ENCODE data around the gene DCC. TPM values are rescaled to one million over a fixed set of nuclear protein-coding genes. Genes with fewer than 3 reads are reported as not detected.

DCC gene
- total RNA-seq, 2 experiments from 2014 or later: not detected

DNA sequence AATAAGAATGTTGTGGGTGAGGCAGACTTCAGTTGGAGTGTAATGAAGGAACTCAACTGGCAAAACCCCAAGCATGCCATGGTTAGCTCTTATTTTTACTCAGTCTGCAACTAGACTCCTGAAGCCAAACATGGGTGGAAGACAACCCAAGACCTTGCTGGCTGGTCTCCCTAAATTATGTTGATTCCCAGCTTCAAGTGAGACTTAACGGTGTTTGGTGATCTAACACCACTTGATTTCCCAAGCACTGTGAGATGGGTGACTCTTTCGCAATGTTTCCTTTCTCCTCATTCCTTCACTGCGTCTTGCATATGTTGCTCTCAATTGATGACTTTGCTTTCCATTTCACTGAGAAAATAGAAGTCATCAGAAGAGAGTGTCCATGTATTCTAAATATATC is 693.1 kb downstream of the DCC start:
- no peaks in the 10 kb centered on the region for H3K9me3 Mint-ChIP-seq
- TF ChIP-seq, protein P1, sequence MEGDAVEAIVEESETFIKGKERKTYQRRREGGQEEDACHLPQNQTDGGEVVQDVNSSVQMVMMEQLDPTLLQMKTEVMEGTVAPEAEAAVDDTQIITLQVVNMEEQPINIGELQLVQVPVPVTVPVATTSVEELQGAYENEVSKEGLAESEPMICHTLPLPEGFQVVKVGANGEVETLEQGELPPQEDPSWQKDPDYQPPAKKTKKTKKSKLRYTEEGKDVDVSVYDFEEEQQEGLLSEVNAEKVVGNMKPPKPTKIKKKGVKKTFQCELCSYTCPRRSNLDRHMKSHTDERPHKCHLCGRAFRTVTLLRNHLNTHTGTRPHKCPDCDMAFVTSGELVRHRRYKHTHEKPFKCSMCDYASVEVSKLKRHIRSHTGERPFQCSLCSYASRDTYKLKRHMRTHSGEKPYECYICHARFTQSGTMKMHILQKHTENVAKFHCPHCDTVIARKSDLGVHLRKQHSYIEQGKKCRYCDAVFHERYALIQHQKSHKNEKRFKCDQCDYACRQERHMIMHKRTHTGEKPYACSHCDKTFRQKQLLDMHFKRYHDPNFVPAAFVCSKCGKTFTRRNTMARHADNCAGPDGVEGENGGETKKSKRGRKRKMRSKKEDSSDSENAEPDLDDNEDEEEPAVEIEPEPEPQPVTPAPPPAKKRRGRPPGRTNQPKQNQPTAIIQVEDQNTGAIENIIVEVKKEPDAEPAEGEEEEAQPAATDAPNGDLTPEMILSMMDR (IDR thresholded peaks at IDR 0.05): no peak
- DNase-seq (no peak), ATAC-seq (ENCODE audit: poor library complexity) (no peak)
- H3K27ac Mint-ChIP-seq: no peak overlapping the region
- H3K4me3 ChIP-seq (ENCODE audit: low read length): no peak overlapping the region
- no peaks in the 10 kb centered on the region for H3K36me3 ChIP-seq (ENCODE audit: insufficient read depth, low read length)
- no peaks in the 10 kb centered on the region for H3K4me1 Mint-ChIP-seq (ENCODE audit: low read depth)
- no peaks in the 10 kb centered on the region for H3K36me3 Mint-ChIP-seq (ENCODE audit: low read depth)
- no peaks in the 10 kb centered on the region for H3K9me3 ChIP-seq (ENCODE audit: control insufficient read depth in 1 of 2, insufficient read depth in 1 of 2, low read length in 2 of 2)
- no peak overlapping the region for H3K27ac ChIP-seq (ENCODE audit: low read depth in 1 of 2, low read length in 2 of 2)
- H3K4me1 ChIP-seq (ENCODE audit: insufficient read depth, low read length): no peaks in the 10 kb centered on the region
- H3K4me3 Mint-ChIP-seq: no peak overlapping the region
- H3K27me3 Mint-ChIP-seq: no peaks in the 10 kb centered on the region
- no peaks in the 10 kb centered on the region for H3K27me3 ChIP-seq (ENCODE audit: control insufficient read depth in 1 of 2, insufficient read depth in 2 of 2, low read length in 2 of 2)
- ChIA-PET CTCF (no interaction called here), POLR2A (no interaction called here)
- intact Hi-C loops (cut with DNase I, micrococcal nuclease): no loop called here

DNA sequence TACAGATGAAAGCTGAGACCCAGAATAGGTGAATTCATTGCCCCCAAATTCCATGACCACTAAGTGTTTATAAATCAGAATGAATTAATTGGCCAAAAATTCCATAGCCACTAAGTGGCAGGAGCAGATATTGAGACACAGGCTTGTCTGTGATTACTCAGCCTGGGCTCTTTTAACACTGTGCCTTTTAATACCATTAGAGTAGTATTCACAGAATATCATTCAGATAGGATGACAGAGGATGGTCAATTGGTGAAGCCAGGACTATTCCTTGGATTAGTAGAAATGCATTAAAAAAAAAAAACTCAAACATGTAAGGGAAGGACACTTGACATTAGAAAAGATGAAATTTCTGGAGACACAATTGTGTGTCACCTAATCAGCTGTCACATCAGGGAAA is 698.6 kb downstream of the DCC start:
- DNase-seq: no peak
- intact Hi-C loops (cut with DNase I, micrococcal nuclease): no loop called here
- TF ChIP-seq, protein P1 (IDR thresholded peaks at IDR 0.05): no peak
- no peak overlapping the region for H3K4me3 Mint-ChIP-seq
- H3K27ac ChIP-seq (ENCODE audit: low read depth in 1 of 2, low read length in 2 of 2): no peak overlapping the region
- no peaks in the 10 kb centered on the region for H3K36me3 ChIP-seq (ENCODE audit: insufficient read depth, low read length)
- H3K36me3 Mint-ChIP-seq (ENCODE audit: low read depth): no peaks in the 10 kb centered on the region
- H3K27me3 Mint-ChIP-seq: no peaks in the 10 kb centered on the region
- H3K9me3 Mint-ChIP-seq: no peaks in the 10 kb centered on the region
- H3K4me1 ChIP-seq (ENCODE audit: insufficient read depth, low read length): no peaks in the 10 kb centered on the region
- ChIA-PET CTCF (interaction anchor here (1.5 kb wide), 1 partner anchor 12 kb away, joined by 3 read pairs; no protein-coding TSS in a partner anchor), POLR2A (no interaction called here)
- H3K27me3 ChIP-seq (ENCODE audit: control insufficient read depth in 1 of 2, insufficient read depth in 2 of 2, low read length in 2 of 2): no peaks in the 10 kb centered on the region
- H3K9me3 ChIP-seq (ENCODE audit: control insufficient read depth in 1 of 2, insufficient read depth in 1 of 2, low read length in 2 of 2): no peaks in the 10 kb centered on the region
- no peaks in the 10 kb centered on the region for H3K4me1 Mint-ChIP-seq (ENCODE audit: low read depth)
- H3K4me3 ChIP-seq (ENCODE audit: low read length): no peak overlapping the region
- no peak for ATAC-seq (ENCODE audit: poor library complexity)
- H3K27ac Mint-ChIP-seq: no peak overlapping the region

DNA sequence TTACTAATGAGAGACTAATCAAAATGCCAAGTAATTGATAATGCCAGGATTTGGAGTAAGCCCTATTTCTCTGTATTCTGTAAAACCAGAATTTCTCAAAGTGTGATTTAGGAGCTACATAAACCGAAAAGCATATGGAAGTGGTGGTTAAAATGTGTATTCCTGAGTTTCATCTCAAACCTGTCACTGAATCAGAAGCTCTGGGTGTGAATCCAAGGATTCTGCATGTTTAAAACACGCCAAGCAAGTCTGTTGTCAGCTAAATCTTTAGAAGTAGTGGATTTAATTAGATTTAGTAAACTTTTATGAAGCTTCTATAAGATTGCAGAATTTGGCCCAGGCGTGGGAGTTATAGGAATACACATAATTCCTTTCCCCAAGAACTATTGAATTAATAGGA is 700.3 kb downstream of the DCC start:
- DNase-seq (no peak), ATAC-seq (ENCODE audit: poor library complexity) (no peak)
- no peaks in the 10 kb centered on the region for H3K36me3 ChIP-seq (ENCODE audit: insufficient read depth, low read length)
- no peaks in the 10 kb centered on the region for H3K27me3 Mint-ChIP-seq
- no peaks in the 10 kb centered on the region for H3K36me3 Mint-ChIP-seq (ENCODE audit: low read depth)
- H3K27ac ChIP-seq (ENCODE audit: low read depth in 1 of 2, low read length in 2 of 2): no peak overlapping the region
- no peak overlapping the region for H3K4me3 Mint-ChIP-seq
- no peaks in the 10 kb centered on the region for H3K9me3 ChIP-seq (ENCODE audit: control insufficient read depth in 1 of 2, insufficient read depth in 1 of 2, low read length in 2 of 2)
- H3K9me3 Mint-ChIP-seq: no peaks in the 10 kb centered on the region
- no peak overlapping the region for H3K27ac Mint-ChIP-seq
- no peaks in the 10 kb centered on the region for H3K27me3 ChIP-seq (ENCODE audit: control insufficient read depth in 1 of 2, insufficient read depth in 2 of 2, low read length in 2 of 2)
- intact Hi-C loops (cut with DNase I, micrococcal nuclease): no loop called here
- H3K4me1 ChIP-seq (ENCODE audit: insufficient read depth, low read length): no peaks in the 10 kb centered on the region
- ChIA-PET CTCF (no interaction called here), POLR2A (no interaction called here)
- H3K4me3 ChIP-seq (ENCODE audit: low read length): no peak overlapping the region
- no peaks in the 10 kb centered on the region for H3K4me1 Mint-ChIP-seq (ENCODE audit: low read depth)
- TF ChIP-seq, protein P1 (IDR thresholded peaks at IDR 0.05): no peak
